ENCODE results near the gene RB1.

The RB1 gene

DNA sequence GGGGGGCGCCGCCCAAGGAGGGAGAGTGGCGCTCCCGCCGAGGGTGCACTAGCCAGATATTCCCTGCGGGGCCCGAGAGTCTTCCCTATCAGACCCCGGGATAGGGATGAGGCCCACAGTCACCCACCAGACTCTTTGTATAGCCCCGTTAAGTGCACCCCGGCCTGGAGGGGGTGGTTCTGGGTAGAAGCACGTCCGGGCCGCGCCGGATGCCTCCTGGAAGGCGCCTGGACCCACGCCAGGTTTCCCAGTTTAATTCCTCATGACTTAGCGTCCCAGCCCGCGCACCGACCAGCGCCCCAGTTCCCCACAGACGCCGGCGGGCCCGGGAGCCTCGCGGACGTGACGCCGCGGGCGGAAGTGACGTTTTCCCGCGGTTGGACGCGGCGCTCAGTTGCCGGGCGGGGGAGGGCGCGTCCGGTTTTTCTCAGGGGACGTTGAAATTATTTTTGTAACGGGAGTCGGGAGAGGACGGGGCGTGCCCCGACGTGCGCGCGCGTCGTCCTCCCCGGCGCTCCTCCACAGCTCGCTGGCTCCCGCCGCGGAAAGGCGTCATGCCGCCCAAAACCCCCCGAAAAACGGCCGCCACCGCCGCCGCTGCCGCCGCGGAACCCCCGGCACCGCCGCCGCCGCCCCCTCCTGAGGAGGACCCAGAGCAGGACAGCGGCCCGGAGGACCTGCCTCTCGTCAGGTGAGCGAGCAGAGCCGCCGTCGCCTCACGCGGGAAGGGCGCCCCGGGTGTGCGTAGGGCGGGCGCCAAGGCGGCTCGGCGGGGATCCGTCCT is at the start of gene RB1:
Gene RB1 (plus strand): TSS at position 393 of the 784 bp plus-strand sequence. CDS start 162 bp downstream, at position 555.
- peak; percentile 60 for DNase-seq

DNA sequence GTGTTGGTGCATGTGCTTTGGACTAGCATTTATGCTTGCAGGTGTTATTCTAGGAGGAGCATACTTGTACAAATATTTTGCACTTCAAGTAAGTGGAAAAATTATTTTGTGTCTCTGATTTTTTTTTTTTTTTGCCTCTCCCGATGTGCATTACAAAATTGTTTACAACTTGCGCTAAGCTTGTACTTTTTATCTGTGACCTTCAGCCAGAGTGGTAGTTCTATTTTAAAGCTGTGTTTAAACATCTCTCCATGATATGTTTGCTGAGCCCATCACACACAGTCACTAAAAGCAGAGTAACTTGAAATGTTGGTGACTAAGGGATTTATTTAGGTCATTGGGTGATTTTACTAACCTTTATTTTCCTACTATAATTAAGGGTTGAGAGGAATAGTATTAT is 49.7 kb upstream of the RB1 start:
- no peak for DNase-seq

DNA sequence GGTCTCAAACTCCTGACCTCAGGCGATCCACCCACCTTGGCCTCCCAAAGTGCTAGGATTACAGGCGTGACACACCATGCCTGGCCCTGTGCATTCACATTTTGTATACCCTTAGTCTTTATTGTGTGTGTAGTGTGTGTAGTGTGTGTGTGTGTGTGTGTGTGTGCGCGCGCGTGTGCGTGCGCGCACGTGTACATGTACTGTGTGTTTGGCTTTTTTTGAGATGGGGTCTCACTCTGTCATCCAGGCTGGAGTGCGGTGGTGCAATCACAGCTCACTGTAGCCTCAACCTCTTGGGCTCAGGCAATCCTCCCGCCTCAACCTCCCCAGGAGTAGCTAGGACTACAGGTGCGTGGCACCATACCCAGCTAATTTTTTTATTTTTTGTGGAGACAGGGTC is 48.5 kb upstream of the RB1 start:
- no peak for DNase-seq

DNA sequence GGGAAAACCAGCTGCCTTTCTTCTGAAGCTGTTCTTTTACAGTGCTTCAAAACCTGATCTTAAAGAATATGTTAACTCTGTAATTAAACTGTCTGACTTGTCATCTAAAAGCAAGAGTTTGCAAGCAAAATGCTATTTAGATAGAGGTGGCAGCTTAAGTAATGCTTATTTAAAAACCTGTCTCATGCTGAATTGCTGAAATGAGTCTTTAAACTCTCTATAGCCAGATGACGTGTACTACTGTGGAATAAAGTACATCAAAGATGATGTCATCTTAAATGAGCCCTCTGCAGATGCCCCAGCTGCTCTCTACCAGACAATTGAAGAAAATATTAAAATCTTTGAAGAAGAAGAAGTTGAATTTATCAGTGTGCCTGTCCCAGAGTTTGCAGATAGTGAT is 47.6 kb upstream of the RB1 start:
- DNase-seq, result no peak

DNA sequence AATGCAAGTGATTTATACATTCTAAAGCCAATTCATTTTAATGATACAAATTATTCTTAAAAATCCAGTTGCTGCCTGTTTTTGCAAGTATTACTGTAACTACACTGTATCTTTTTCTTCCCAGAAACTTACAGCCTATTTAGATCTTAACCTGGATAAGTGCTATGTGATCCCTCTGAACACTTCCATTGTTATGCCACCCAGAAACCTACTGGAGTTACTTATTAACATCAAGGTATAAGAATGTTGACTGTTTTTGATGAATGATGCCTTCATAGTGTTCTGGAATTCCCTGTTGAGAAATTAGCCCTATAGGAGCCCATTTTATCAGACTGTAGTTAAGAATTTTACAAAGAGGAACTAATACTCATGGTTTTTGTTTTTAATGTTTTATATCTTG is 45.5 kb upstream of the RB1 start:
- DNase-seq, result no peak

DNA sequence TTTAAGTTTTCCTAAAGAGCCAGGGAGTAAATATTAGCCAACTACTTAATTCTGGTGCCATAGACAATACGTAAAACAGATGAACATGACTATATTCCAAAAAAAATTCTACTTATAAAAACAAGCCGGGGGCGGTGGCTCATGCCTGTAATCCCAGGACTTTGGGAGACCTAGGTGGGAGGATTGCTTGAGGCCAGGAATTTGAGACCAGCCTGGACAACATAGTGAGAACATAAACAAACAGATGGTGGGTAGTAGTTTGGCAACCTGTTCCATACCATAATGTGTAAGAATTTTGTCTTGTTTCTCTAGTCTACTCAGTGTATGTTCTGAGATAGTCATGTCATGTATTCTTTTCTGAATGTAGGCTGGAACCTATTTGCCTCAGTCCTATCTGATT is 45.1 kb upstream of the RB1 start:
- DNase-seq, result no peak

DNA sequence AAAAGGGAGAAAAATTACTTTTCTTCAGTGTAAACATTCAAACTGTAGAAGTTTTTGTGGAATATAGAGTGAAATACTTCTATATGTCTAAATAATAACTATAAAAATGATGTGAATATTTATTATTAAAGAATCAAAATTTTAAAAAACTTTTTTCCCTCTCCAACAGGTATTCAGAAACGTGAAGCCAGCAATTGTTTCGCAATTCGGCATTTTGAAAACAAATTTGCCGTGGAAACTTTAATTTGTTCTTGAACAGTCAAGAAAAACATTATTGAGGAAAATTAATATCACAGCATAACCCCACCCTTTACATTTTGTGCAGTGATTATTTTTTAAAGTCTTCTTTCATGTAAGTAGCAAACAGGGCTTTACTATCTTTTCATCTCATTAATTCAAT is 42.6 kb upstream of the RB1 start:
- DNase-seq, result no peak

DNA sequence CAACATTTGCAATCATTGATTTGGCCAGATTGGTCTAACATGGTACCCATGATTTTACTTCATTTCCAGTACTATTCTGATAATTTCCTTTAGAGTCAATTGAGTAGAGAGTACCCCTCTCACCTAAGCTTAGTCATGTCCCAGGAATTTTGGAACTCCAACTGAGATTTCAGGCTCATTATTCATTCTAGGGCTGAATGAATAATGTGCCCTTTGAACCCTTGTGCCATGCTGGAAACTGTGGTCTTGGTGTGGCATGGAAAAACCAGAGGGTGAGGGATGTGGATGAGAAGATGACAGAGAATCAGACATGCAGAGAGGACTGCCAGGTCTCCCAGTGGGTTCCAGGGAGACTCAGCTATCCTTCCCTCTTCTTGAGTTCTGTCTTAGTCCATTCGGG is 40.4 kb upstream of the RB1 start:
- DNase-seq, result no peak

DNA sequence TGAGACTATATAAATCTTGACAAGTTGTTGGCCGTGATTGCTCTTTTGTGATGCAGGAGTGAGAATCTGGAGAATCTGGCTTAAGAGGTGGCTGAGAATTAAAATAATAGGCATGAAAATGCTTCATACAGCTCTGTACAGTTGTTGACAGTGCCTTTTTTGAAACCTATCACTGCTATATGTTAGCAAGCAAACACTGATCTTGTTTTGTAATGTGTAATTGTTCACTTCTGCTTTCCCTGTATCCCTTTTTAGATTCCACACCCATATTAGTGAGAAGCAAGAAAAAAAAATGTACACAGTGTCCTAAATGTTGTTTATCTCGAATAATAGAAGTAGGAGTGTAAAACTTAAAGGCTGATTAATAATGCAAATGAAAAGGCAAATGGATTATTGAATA is 39.5 kb upstream of the RB1 start:
- DNase-seq, result no peak

DNA sequence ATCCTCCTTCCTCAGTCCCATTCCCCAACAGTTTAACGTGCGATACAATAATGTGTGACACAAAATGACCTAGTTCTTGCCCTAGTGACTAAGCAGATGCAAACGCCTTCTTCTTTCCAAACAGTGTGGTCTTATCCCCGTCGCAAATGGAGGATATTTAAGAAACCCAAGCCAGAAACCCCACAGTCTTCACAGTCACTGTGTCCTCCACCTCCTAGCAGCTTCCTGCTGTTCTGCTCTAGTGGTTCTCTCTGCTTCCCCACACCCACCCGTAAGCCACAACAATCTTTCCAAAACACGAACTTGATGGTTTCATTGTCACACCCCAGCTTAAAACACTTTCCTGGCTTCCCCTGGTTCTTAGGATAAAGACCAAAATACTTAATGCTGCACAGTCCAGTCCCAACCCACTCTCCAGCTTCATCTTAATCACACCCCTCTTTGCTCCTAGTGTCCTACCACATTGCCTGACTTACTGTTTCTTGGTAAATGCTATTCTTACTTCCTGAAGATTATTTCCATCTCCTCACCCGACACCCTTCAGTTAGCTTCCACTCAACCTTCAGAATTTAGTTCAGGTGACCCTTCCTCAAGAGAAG is 38.2 kb upstream of the RB1 start:
- DNase-seq, result no peak

DNA sequence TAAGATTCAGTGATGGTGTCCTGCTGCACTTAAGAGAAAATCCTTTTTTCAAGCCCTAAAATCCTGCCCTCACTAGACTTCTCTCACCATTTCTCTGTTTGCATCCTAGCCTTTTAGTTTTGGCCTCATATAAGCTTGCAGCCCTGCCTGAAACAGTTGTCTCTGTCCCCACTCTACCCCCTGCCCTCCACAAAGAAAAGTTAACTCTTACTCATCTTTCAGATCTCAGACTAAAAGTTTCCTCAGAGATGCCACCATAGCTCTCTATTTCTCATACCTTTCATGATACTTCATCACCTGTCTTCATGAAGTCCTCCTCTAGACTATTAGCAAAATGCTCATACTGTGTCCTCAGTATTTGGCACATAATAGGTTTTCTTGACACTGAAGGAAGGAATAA is 37.4 kb upstream of the RB1 start:
- DNase-seq, result no peak

DNA sequence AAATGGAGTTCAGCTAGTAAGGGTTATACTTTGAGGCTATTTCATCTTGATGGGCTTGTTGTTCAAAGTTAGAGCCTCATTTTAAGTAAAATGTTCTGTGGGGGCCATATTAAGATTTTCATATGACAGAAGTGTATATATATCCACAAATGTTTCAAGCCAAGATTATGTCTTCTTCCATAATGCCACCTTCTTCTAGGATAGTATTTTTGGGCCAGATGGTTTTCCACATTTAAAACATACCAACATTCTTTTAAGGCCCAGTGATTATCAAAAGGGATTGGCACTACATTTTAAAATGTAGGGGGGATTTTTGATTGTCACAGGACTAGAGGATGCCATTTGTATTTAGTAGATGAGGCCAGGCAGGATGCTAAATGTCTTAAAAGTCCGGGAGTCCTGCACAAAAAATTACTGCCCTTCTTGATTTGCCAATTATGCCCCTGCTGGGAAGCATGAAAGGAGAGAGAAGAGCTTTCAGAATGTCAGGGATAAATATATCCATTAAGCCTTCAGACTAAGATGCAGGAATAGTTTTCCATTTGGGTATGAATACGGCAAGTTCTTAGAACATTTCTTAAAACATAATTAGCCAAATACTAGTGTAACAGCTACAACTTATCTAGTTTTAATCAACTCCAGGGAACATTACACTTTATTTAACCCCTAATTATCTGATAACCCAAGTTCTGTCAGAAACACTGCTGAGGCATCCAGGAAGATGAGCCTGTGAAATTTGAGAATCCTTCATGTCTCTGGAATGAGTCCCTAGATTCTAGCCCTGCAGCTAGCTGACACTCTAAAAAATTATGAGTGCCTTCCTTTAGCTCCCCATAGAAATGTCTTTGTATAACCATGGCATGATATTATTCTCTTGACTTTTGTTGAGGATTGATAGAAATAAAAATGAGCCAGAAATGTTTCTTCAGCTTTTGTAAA is 36.6 kb upstream of the RB1 start:
- DNase-seq, result no peak

DNA sequence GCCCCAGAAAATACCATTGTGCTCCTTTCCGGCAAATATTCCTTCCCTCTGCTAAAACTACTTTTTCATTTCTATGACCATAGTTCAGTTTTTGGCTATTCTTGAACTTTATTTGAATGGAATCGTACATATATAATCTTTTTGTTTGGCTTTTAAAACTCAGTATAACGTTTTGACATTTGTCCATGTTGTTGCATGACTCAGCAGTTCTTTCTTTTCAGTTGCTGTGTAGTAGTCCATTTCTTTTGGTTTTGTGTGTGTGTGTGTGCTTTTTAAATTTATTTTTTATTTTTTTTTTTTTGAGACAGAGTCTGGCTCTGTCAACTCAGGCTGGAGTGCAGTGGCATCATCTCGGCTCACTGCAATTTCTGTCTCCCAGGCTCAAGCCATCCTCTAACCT is 35.5 kb upstream of the RB1 start:
- no peak for DNase-seq

DNA sequence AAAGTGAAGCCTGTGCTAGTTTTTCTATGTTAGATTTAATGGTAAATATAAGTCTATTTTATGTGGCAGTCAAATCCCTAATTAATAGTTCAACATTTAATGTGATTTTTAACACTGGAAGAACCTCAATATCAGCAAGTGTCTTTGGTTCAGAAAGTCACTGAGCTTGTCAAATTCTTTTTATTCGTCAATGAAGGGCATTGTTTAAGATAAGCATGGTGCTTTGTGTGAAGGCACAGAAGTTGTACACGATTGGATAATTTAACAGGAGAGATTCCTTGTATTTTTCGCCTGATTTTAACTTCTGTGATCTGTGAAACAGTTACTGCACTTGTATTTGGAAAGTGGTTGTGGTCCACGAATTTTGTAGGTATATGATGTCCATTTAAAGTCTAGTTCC is 30.2 kb upstream of the RB1 start:
- no peak for DNase-seq

DNA sequence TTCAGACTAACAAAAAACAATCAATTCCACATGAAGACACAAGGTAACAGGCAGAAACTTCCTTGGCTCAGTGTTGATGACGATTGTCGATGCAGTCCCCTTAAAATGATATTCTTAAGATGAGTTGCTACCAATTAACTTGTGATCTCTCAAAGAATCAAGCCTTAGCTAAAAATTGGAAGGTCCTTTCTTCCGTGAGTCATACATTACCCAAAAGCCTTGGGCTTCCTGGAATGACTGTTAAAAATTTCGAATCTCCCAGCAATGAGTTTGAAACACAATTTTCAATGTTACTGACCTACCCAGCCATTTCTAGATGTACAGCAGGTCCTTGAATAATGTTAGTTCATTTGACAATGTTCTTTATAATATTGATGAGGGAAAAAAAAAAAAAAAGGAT is 28.0 kb upstream of the RB1 start:
- DNase-seq, result no peak

DNA sequence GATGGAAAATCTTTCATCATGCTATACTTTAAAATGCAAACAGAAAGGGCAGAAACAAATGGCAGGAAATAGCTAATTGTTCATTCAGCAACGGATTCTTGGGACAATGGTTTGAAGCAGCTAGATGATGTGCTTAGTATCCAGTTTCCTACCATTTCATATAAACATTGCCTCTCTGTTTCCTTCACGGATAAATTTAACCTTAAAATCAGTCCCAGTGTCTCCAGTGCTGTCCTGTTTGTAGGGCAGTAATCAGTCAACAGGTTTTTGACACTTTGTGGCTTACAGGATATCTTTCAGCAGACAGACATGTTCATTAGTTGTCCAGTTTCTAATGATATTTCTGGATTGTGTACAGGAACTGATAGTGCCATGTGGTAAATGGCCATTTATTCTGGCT is 24.7 kb upstream of the RB1 start:
- no peak for DNase-seq

DNA sequence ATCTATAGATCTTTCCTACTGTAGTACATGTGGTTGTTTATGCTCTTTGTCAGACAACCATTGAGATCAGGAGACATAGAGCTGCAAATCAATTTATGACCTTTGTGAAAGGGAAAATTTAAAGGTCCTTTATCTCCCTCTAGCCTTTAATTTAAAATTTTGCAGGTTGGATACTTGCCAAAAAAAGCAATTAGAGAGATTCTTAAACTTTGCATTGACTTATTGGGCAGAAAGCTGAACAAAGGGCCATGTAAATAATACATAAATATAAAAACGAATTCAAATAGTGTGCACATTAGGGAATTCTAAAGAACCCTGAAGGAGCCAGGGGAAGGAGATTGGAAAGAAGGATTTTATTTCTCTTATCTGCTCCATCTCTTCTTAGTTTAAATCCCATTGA is 22.0 kb upstream of the RB1 start:
- no peak for DNase-seq

DNA sequence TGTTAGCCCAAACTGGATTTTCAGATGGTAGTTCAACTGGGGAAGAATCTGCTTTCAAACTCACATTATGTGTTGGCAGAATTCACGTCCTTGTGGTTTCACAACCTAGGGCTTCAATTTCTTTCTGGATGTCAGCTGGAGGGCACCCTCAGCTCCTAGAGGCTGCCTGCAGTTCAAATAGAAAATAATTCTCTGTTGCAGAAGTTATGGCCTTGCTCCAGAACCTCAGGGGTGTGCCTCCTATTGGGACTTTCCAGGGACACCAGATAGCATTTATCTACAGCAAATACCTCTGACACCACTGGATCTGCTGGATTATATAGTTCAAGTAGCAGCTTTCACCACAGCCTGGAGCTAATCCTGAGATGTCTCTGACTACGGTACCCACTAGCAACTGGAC is 11.8 kb upstream of the RB1 start:
- DNase-seq, result no peak

DNA sequence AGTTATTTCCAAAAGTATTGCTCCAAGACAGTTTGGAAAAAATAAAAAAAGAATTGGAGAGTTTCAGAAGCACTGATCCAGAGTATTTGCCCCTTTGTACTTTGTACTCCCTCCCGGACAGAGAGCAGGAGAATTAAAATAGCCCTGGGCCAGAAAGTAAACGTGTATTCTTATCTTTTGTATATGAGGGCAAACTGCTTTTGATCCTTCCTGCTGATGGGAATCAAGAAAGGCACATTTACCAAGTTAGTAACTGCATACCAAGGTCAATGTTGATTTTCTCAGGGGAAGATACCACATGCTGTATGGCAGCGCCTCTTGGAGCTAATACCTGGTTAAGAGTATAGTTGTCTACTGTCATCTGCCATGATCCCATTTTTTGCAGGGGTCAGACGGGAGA is 10.9 kb upstream of the RB1 start:
- no peak for DNase-seq

DNA sequence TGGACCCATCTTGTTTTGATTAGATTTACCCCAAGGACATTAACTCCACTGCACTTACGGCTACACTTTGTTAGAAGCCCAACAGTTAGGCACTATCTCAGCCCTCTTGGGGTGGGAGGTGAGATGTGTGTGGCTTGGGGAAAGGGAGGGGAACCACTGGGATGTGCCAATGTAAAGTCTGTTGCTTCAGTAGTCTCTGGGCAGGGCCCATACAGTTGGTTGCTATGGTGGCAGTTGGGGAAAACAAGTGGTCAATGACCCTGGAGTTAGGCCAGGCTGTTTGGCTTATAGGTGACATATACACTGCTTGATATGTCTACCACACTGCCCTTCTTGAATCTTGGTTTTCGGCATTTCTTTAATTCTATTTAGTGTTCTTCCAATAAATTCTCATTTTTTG is 8.9 kb upstream of the RB1 start:
- no peak for DNase-seq

DNA sequence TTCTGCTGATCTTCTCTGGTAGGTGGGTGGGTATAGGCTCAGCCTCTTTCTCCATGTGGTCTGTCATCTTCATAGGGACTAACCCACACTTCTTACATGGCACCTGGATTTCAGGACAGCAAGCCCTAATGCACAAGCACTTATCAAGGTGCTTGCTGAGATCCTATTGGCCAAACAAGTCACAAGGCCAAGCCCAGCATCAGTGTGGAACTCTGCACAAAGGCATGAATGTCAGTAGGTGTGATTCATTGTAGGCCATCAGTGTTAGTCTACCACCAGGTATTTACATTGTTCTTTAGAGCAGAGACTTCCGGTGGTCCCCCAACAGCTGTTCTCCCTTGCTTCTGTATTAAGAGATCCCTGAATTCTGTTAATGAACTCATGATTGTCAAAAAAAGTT is 8.3 kb upstream of the RB1 start:
- no peak for DNase-seq

DNA sequence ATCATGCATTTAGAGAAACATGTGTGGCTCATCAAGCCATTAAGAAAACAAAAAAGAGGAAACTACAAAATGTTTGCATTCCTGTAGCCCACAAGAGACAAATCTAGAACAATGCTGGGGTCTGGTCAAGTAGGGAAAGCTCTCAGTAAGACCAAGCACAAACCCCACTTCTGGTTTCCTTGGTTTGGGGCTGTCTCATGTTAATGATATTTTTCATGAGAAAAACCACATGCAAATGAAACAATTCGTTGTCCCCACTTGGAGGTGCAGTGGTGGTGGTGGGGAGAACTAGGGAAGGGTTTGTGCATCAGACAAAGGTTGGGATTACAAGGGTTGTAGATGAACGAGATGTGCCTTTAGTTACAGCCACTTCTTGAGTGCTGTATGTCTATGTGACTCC is 7.0 kb upstream of the RB1 start:
- DNase-seq, result no peak

DNA sequence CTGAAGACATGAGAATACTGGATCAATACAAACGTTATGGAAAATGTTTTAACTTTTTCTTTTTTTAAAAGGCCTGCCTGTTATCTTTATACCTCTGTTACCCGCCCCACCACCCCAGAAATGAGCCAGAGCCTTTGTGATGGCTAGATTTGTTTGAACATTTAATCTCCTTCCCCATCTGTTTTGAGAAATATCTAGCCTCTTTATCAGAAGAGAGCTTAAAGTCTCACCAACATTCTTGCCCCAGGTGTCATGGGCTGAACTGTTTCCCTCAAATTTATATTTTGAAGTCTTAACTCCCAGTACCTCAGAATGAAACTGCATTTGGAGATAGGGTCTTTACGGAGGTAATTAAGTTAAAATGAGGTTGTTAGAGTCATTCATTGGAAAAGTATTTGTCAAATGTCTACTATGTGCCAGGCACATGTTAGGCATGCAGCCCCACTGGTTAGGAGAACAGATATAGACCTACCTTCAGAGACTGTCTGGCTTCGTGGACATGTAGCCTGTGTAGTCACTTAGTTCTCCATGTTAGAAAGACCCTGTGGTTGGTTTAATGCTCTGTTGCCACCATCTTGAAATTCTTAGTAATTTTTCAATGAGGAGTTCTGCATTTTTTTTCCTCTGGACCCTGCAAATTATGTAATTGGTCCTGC is 6.3 kb upstream of the RB1 start:
- DNase-seq, result no peak

All from NCI-H1694 treated with DMSO at 0.1 percent for 48 hours (cell line).